ENCODE results near the gene NUP205. TPM values are rescaled to one million over a fixed set of nuclear protein-coding genes. Genes with fewer than 3 reads are reported as not detected.

The NUP205 gene
- total RNA-seq, 2 experiments from 2014 or later = 109 to 111 TPM

GRCh38 chr7:135673360-135673706 lies 115.6 kb downstream of the NUP205 start:
- no peak for DNase-seq
- H3K27me3 Mint-ChIP-seq (ENCODE audit: low read depth) = no peaks in the 10 kb centered on the region
- no peaks in the 10 kb centered on the region for H3K9me3 Mint-ChIP-seq (ENCODE audit: insufficient read depth)
- no peak overlapping the region for H3K4me3 Mint-ChIP-seq
- POLR2A ChIA-PET = interaction anchor here (1.0 kb wide), 1 partner anchor 11 kb away, joined by 4 read pairs; the partner anchor contains the start of gene STMP1
- H3K4me1 Mint-ChIP-seq (ENCODE audit: low read depth) = no peaks in the 10 kb centered on the region
- CTCF ChIA-PET = interaction anchor here (0.7 to 7.6 kb wide), 16 partner anchors 8 to 335 kb away, joined by 3 to 79 read pairs (median 4); partner anchors contain the start of gene STMP1
- ATAC-seq = no peak
- peaks cover 15% of the 10 kb centered on the region for H3K36me3 Mint-ChIP-seq (ENCODE audit: low read depth)
- H3K27ac Mint-ChIP-seq = no peak overlapping the region

DNA sequence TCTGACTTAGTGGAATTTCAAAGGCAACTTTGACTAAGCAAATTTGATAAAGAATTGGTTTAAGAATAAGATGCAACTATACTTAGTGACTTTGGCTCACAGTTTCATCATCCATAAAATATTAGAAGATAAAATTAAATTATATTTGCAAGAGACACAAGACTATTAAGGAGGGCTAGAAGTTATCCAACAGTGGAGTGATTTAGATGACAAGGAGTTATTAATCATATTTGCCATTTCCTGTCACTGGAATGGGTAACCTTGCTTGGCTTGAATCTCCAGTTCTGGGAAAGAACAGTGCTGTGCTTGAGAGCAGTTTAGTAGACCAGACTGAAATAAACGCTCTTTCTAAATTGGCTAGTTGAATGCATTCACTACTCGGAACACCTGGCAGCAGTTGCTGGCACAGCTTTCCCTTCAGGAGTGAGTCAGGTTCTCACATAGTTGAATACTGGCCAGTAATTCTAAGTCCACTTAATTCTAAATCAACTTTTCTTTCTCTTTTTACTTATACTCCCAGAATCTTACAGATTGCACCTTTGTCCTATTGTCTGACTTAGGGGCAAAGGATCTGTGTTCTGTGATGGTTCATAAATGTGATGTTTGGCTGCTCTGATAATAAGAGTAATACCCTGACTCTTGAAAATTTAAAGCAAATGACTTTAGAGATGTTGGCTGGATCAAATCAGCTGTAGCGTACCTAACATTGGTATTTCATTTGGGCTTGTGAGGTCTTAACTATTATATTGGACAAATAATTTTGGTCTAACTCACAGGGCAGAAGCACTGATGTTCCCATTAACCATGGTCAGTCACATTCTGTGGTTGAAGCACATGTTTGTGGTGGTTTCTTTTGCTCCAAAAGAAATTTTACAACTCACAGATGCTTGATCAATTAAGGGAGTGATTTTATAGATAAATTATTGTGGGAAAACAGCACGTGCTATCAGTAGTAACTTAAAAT lies 121.2 kb downstream of the NUP205 start:
- peaks cover 8% of the 10 kb centered on the region for H3K36me3 Mint-ChIP-seq (ENCODE audit: low read depth)
- ATAC-seq (no peak), DNase-seq (no peak)
- no peak overlapping the region for H3K27ac Mint-ChIP-seq
- no peaks in the 10 kb centered on the region for H3K9me3 Mint-ChIP-seq (ENCODE audit: insufficient read depth)
- H3K4me1 Mint-ChIP-seq (ENCODE audit: low read depth) = peaks cover 16% of the 10 kb centered on the region
- CTCF ChIA-PET = interaction anchor here (1.1 to 1.2 kb wide), 2 partner anchors 8 to 16 kb away, joined by 3 to 4 read pairs; partner anchors contain the start of gene STMP1
- no peak overlapping the region for H3K4me3 Mint-ChIP-seq
- POLR2A ChIA-PET = no interaction called here
- no peaks in the 10 kb centered on the region for H3K27me3 Mint-ChIP-seq (ENCODE audit: low read depth)

GRCh38 chr7:135681762-135682161 lies 124.0 kb downstream of the NUP205 start:
- CTCF ChIA-PET = interaction anchor here (2.1 kb wide), 1 partner anchor 9 kb away, joined by 8 read pairs; no protein-coding TSS in a partner anchor
- POLR2A ChIA-PET = interaction anchor here (1.5 kb wide), 1 partner anchor 19 kb away, joined by 5 read pairs; the partner anchor contains the start of gene STMP1
- Mint-ChIP-seq H3K27me3 (ENCODE audit: low read depth) (no peaks in the 10 kb centered on the region), H3K36me3 (ENCODE audit: low read depth) (peaks cover under 1% of the 10 kb centered on the region), H3K4me3 (no peak overlapping the region), H3K9me3 (ENCODE audit: insufficient read depth) (no peaks in the 10 kb centered on the region), H3K4me1 (ENCODE audit: low read depth) (peaks cover 16% of the 10 kb centered on the region), H3K27ac (no peak overlapping the region)
- DNase-seq = no peak
- no peak for ATAC-seq

DNA sequence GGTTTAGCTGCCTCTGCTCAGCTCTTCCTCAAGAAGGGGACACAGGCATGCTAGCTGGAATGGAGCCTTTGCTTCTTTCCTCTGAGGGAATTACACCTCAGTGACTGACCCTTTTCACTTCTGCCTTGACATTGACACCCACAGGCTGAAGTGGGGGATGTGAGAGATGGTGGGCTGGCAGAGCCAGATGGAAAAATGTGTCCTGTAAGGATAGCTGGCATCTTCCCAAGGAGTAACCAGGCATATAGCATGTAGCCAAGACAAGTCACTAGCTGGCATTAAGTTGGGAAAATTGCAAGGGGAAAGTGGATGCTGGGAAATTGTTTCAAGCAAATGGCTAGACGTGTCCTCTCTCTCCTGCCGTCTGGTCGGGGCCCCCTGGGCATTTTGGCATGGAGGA lies 124.5 kb downstream of the NUP205 start:
- Mint-ChIP-seq H3K27ac (no peak overlapping the region), H3K27me3 (ENCODE audit: low read depth) (no peaks in the 10 kb centered on the region), H3K4me3 (no peak overlapping the region), H3K36me3 (ENCODE audit: low read depth) (no peaks in the 10 kb centered on the region), H3K4me1 (ENCODE audit: low read depth) (peaks cover 16% of the 10 kb centered on the region), H3K9me3 (ENCODE audit: insufficient read depth) (no peaks in the 10 kb centered on the region)
- ATAC-seq = no peak
- no peak for DNase-seq
- ChIA-PET POLR2A (no interaction called here), CTCF (interaction anchor here (2.1 kb wide), 1 partner anchor 10 kb away, joined by 8 read pairs; no protein-coding TSS in a partner anchor)

GRCh38 chr7:135683609-135684008 lies 125.9 kb downstream of the NUP205 start:
- Mint-ChIP-seq H3K27ac (no peak overlapping the region), H3K36me3 (ENCODE audit: low read depth) (no peaks in the 10 kb centered on the region), H3K27me3 (ENCODE audit: low read depth) (no peaks in the 10 kb centered on the region), H3K9me3 (ENCODE audit: insufficient read depth) (no peaks in the 10 kb centered on the region), H3K4me3 (no peak overlapping the region), H3K4me1 (ENCODE audit: low read depth) (peaks cover 16% of the 10 kb centered on the region)
- no peak for ATAC-seq
- CTCF ChIA-PET = interaction anchor here (2.0 kb wide), 1 partner anchor 11 kb away, joined by 5 read pairs; no protein-coding TSS in a partner anchor
- DNase-seq = no peak
- POLR2A ChIA-PET = no interaction called here

DNA sequence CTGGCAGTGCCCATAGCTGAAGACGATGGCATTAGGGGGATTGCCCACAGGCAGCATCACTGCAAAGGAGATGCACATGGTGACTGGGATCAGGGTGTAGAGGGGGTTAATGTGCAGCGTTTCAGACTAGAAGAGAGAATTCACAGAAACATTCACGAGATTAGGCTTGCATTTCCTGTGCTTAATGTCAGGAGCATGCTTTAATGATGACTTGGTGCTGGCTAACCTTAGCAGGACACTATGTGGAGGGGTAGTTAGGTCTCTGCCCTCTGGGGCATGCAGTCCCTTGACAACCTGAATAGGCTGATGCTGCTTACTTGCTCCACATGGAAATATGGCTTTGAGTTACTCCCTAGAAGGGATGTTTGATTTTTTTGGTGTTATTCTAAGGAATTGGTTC lies 126.4 kb downstream of the NUP205 start:
- Mint-ChIP-seq H3K4me3 (no peak overlapping the region), H3K4me1 (ENCODE audit: low read depth) (peaks cover 16% of the 10 kb centered on the region), H3K27me3 (ENCODE audit: low read depth) (no peaks in the 10 kb centered on the region), H3K9me3 (ENCODE audit: insufficient read depth) (no peaks in the 10 kb centered on the region), H3K27ac (no peak overlapping the region), H3K36me3 (ENCODE audit: low read depth) (no peaks in the 10 kb centered on the region)
- DNase-seq (no peak), ATAC-seq (no peak)
- ChIA-PET POLR2A (no interaction called here), CTCF (interaction anchor here (2.0 kb wide), 1 partner anchor 11 kb away, joined by 5 read pairs; no protein-coding TSS in a partner anchor)

- Mint-ChIP-seq H3K4me3 (no peak overlapping the region), H3K36me3 (ENCODE audit: low read depth) (no peaks in the 10 kb centered on the region), H3K4me1 (ENCODE audit: low read depth) (peaks cover 15% of the 10 kb centered on the region), H3K9me3 (ENCODE audit: insufficient read depth) (no peaks in the 10 kb centered on the region), H3K27me3 (ENCODE audit: low read depth) (no peaks in the 10 kb centered on the region), H3K27ac (no peak overlapping the region)
- CTCF ChIA-PET = no interaction called here
- DNase-seq (no peak), ATAC-seq (no peak)
- POLR2A ChIA-PET = no interaction called here
These were observed 127.0 kb downstream of the NUP205 start for GRCh38 chr7:135684699-135685098.

- DNase-seq (no peak), ATAC-seq (no peak)
- no peak overlapping the region for H3K27ac Mint-ChIP-seq
- H3K36me3 Mint-ChIP-seq (ENCODE audit: low read depth) = no peaks in the 10 kb centered on the region
- H3K4me3 Mint-ChIP-seq = no peak overlapping the region
- POLR2A ChIA-PET = no interaction called here
- H3K9me3 Mint-ChIP-seq (ENCODE audit: insufficient read depth) = no peaks in the 10 kb centered on the region
- CTCF ChIA-PET = no interaction called here
- H3K27me3 Mint-ChIP-seq (ENCODE audit: low read depth) = no peaks in the 10 kb centered on the region
- peaks cover 11% of the 10 kb centered on the region for H3K4me1 Mint-ChIP-seq (ENCODE audit: low read depth)
These were observed 127.8 kb downstream of the NUP205 start for GRCh38 chr7:135685306-135686084.

GRCh38 chr7:135687466-135687865 lies 129.7 kb downstream of the NUP205 start:
- Mint-ChIP-seq H3K27me3 (ENCODE audit: low read depth) (no peaks in the 10 kb centered on the region), H3K9me3 (ENCODE audit: insufficient read depth) (no peaks in the 10 kb centered on the region), H3K27ac (no peak overlapping the region), H3K4me1 (ENCODE audit: low read depth) (no peaks in the 10 kb centered on the region), H3K4me3 (no peak overlapping the region), H3K36me3 (ENCODE audit: low read depth) (no peaks in the 10 kb centered on the region)
- POLR2A ChIA-PET = interaction anchor here (0.6 kb wide), 1 partner anchor 477 kb away, joined by 5 read pairs; no protein-coding TSS in a partner anchor
- DNase-seq (no peak), ATAC-seq (no peak)
- CTCF ChIA-PET = interaction anchor here (1.1 to 1.3 kb wide), 2 partner anchors 12 to 15 kb away, joined by 3 to 4 read pairs; no protein-coding TSS in a partner anchor

- H3K4me1 Mint-ChIP-seq (ENCODE audit: low read depth) = no peaks in the 10 kb centered on the region
- POLR2A ChIA-PET = no interaction called here
- H3K27me3 Mint-ChIP-seq (ENCODE audit: low read depth) = no peaks in the 10 kb centered on the region
- H3K27ac Mint-ChIP-seq = no peak overlapping the region
- H3K4me3 Mint-ChIP-seq = no peak overlapping the region
- H3K9me3 Mint-ChIP-seq (ENCODE audit: insufficient read depth) = no peaks in the 10 kb centered on the region
- H3K36me3 Mint-ChIP-seq (ENCODE audit: low read depth) = no peaks in the 10 kb centered on the region
- ATAC-seq (no peak), DNase-seq (no peak)
- CTCF ChIA-PET = no interaction called here
These were observed 132.8 kb downstream of the NUP205 start for GRCh38 chr7:135690566-135690965.

DNA sequence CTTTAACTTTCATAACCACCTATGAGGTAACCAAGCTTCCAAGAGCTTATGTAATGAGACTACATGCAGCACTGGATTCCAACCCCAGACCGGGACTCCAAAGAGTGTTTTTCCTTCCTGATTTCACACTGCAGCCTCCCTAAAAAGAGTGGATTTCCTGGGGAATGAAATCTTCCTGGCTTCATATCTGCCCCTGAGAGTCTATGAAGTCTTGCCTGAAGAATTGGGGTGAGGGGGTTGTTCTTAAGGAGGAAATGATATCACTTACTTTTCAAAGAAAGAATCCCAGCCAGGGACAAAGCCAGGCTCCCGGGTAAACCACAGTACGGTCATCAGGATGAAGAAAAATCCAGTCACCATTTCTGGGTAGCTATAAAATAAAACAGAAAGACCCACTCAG lies 134.3 kb downstream of the NUP205 start:
- H3K4me3 Mint-ChIP-seq = no peak overlapping the region
- ATAC-seq = no peak
- no peaks in the 10 kb centered on the region for H3K27me3 Mint-ChIP-seq (ENCODE audit: low read depth)
- H3K36me3 Mint-ChIP-seq (ENCODE audit: low read depth) = no peaks in the 10 kb centered on the region
- ChIA-PET CTCF (interaction anchor here (0.8 kb wide), 1 partner anchor 47 kb away, joined by 3 read pairs; no protein-coding TSS in a partner anchor), POLR2A (no interaction called here)
- no peak for DNase-seq
- H3K27ac Mint-ChIP-seq = no peak overlapping the region
- H3K4me1 Mint-ChIP-seq (ENCODE audit: low read depth) = no peaks in the 10 kb centered on the region
- H3K9me3 Mint-ChIP-seq (ENCODE audit: insufficient read depth) = no peaks in the 10 kb centered on the region

Data from activated CD8-positive, alpha-beta T cell treated with anti-CD3 and anti-CD28 coated beads, Interleukin-2, amount 10 ng/mL, durations not matched to agents 7 days and 5 days (primary cell).